GM13977 (cell line): ENCODE measurements around the gene DBNDD1.
"Not testable (repeated sequence)": the region's sequence is repeated elsewhere in the genome, so short reads cannot be mapped to it uniquely, and the experiment has no call there.

ENCODE experiments used
- DNase-seq: peaks from one replicate; pipeline ENCODE4 v3.0.0; 2012; ENCODE audit warnings: low spot score
- in situ Hi-C: fragments of 300-500 bp; cut with MboI; formaldehyde crosslinking; loops from one replicate; pipeline ENCODE4 v1.12.0; 2022; ENCODE audit warnings: low sequenced_read_pairs, low pct_unique_long_range_greater_than_20kb, mixed read lengths, inconsistent platforms; ENCODE audit not compliant: unreplicated experiment
- TF ChIP-seq, protein P1 (sequence below): IDR thresholded peaks from 2 replicates; pipeline ENCODE4 v1.5.1; 2012; ENCODE audit warnings: mild to moderate bottlenecking, control low read depth; ENCODE audit not compliant: insufficient read depth; ENCODE audit errors: extremely low read depth, missing control alignments

The DBNDD1 gene

DNA sequence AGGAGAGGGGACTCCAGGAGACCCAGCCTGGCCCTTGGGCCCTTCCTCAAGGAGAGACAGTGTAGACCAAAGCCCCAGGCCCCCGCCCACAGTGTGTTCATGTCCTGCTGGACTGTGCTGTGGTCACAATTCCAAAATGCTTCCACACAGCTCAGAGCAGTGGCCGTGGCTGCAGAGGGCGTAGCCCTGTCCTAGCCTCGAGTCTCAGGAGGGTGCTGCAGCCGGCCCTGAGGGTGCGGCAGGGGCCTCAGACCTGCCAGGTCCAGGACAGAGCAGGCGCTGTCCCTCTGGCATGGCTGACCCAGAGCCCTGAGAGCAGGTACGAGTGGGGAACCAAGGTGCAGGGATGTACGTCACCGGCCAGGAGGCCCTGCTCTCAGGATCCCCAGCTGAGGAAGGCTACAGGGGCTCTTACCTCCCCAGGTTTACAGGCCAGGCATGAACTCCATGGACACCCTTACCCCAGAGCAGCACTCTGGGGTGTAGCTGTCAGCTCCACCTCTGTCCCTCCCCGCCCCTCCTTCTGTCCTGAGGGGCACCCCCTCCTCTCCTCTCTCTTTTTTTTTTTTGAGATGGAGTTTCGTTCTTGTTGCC lies 7.3 kb downstream of the DBNDD1 start:
- in situ Hi-C loops = no loop called here
- TF ChIP-seq, protein P1, sequence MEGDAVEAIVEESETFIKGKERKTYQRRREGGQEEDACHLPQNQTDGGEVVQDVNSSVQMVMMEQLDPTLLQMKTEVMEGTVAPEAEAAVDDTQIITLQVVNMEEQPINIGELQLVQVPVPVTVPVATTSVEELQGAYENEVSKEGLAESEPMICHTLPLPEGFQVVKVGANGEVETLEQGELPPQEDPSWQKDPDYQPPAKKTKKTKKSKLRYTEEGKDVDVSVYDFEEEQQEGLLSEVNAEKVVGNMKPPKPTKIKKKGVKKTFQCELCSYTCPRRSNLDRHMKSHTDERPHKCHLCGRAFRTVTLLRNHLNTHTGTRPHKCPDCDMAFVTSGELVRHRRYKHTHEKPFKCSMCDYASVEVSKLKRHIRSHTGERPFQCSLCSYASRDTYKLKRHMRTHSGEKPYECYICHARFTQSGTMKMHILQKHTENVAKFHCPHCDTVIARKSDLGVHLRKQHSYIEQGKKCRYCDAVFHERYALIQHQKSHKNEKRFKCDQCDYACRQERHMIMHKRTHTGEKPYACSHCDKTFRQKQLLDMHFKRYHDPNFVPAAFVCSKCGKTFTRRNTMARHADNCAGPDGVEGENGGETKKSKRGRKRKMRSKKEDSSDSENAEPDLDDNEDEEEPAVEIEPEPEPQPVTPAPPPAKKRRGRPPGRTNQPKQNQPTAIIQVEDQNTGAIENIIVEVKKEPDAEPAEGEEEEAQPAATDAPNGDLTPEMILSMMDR = no peak
- no peak for DNase-seq

DNA sequence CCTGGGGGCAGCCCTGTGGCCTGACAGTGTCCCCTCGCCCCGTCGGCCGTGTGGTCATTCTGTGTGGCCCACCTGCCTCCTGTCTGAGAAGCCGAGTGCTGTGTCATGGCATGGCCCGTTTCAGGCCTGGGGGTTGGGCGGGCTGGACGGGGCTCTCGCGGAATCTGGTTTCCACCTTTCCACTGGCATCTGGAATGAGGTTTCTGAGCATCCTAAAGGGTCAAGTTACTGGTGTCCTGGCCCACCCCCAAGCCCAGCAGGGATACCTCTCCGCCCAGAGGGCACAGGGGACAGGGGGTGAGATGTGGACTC lies 7.8 kb downstream of the DBNDD1 start:
- TF ChIP-seq, protein P1 = no peak
- DNase-seq = no peak
- in situ Hi-C loops = no loop called here

DNA sequence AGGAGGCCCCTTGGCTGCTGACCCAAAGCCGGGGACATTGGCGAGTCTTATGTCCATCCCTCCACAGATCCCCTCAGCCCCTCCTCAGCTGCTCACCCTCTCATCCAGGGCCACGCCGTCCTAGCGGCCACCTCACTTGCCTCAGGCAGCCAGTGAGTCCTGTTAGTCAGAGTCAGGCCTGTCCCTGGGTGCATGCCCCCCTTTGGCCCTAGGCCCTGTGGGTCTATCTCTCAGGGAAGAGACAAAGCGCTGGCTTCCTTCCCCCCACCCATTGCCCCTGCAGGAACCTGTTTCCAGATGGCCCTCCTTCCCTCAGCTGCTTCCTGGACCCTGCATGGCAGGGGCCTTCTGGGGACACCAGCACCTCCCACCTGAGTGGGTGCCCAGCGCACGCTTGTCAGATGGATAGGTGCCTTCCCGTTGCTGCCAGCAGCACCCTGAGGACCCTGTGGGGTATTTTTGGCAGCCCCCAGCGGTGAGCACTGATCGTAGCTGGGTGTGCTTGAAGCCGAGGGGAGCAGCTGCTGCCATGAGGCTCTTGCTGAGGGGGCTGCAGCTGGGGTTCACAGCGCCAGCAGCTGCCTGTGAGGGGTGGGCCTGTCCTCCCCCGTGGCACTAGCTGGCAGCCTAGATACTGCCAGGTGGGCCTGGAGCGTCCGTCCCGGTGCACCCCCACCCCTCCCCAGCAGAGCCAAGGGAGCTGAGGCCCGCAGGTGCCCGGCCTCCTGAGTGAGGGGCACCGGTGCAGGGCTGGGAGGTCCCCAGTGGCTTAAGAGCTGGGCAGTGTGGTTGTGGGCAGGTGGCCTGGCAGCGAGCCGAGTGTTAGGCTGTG lies 8.4 kb downstream of the DBNDD1 start:
- TF ChIP-seq, protein P1 = no peak
- no peak for DNase-seq
- in situ Hi-C loops = no loop called here

DNA sequence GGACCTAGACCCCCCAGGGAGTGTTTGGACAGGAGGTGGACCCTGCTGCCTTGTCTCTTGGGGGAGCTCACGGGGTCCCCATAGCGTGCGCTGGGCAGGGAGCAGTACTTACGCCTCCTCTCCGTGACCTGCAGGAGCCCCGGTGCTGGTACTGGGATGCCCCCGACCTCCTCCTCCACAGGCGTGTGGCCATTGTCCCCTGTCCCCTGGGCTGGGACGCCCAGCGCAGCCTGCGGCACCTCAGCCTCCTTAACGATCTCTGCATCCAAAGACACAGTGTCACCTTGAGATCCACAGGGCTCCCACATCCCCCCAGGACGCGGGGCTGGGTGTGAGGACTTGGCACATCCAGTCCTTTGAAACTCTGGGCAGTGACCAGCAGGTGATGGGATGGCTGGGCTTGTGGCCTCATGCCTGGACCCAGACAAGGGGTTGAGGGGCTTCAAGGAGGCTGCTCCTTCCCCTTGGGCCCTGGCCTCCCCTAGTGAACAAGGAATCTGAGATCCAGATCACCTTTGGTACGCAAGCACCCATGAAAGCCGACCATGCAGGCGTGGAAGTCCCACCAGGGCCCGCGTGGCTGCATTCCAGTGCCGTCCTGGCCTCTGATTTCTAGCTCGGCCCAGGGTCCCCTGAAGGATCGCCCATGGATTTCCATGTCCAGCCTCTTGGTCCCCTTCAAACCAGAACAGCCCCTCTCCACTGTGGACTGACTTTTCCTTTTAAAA lies 9.9 kb downstream of the DBNDD1 start:
- no peak for DNase-seq
- TF ChIP-seq, protein P1 = no peak
- in situ Hi-C loops = no loop called here

DNA sequence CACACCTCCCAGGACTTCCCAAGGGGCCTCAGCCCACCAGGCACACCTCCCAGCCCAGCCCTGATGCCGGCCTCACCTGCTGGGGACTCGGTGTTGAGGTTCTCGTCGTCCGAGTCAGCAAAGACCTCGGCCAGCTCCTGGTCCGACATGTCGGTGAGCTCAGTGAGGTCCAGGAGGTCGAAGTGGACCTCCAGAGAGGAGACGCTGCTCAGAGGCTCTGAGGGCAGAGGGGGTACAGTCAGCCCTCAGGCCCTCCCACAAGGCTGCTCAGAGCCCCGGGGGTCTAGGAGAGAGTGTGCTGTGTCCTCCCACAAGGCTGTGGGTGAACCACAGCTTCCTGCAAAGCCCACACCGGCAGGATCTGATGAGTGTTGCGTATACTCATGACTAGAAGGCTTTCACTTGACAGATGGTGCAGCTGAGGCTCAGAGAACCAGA lies 10.5 kb downstream of the DBNDD1 start:
- in situ Hi-C loops = no loop called here
- DNase-seq = peak; percentile 84
- TF ChIP-seq, protein P1 = no peak

DNA sequence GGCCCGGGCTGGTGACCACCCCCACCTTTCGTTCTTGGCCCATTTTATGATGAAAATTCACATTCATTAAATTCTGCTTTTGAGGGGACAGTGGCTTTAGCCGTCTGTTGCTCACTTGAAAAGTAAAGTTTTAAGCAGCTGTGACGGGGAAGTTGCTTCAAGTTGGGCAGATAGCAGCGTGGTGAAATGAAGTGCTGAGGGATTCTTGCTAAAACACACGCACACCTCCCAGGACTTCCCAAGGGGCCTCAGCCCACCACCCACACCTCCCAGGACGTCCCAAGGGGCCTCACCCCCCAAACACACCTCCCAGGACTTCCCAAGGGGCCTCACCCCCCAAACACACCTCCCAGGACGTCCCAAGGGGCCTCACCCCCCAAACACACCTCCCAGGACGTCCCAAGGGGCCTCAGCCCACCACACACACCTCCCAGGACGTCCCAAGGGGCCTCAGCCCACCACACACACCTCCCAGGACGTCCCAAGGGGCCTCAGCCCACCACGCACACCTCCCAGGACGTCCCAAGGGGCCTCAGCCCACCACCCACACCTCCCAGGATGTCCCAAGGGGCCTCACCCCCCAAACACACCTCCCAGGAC lies 11.5 kb downstream of the DBNDD1 start:
- DNase-seq, in situ Hi-C loops: not testable (repeated sequence)
